ENCODE results near the gene CAPZA2. TPM values are rescaled to one million over a fixed set of nuclear protein-coding genes. Genes with fewer than 3 reads are reported as not detected.

Gene CAPZA2
- total and polyA plus RNA-seq, 5 donors from 2014 or later = 118 to 267 (median 224) TPM

DNA sequence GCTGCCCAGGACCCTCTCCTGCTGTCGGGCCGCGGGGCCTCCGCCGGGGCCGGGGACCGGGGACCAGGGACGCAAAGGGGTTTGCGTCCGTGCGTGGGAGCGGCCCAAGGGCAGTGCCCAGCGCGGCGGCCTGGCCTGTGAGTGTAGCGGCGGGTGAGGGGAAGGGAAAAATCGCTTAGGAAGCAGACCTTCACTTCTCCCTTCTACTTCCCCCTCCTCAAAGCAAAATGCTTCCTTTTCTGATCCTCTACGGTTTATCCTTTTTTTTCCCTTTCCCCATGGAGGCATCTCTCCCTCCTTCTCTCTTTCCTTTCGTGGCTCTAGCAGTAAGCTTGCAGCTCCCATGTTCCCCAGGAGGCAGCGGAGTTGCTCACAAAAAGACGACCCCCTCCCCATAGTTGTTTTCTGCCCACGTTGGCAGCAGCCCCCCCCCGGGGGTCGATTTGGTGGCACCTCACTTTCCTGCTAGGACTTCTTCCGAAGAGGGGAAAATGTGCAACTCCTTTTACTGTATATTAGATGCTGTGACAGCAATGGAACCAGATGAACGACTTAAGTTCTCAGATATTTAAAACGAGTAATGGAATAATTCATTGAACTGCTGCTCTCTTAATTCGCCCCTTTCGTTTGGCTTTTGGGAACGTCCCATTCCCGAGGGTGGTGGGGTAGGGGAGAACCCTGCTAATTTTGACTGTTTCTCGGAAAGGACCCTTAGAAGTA, 724 bp downstream of the CAPZA2 start:
- Histone ChIP-seq H3K4me1 (ENCODE audit: control insufficient read depth, insufficient read depth, low read length, poor library complexity, severe bottlenecking) (peaks cover 50% of the 10 kb centered on the region), H3K27me3 (ENCODE audit: control insufficient read depth, insufficient read depth, low read length) (no peaks in the 10 kb centered on the region), H3K4me3 (ENCODE audit: low read depth, low read length) (peak overlapping the region; percentile 97), H3K27ac (ENCODE audit: insufficient read depth, low read length, poor library complexity, severe bottlenecking) (peak overlapping the region; percentile 78), H3K9me3 (ENCODE audit: control insufficient read depth in 2 of 2, low read length in 2 of 2) (no peaks in the 10 kb centered on the region), H3K36me3 (ENCODE audit: control insufficient read depth, insufficient read depth, low read length) (no peaks in the 10 kb centered on the region)
- H3K4me3 Mint-ChIP-seq = peak overlapping the region; percentile 96 to 100 (median 98)
- H3K27me3 Mint-ChIP-seq = peaks cover 8% of the 10 kb centered on the region
- no peaks in the 10 kb centered on the region for H3K36me3 Mint-ChIP-seq
- peak overlapping the region; percentile 88 to 98 (median 97) for H3K27ac Mint-ChIP-seq
- no peak for ATAC-seq (ENCODE audit: low read depth in 2 of 2)
- H3K4me1 Mint-ChIP-seq = peaks cover 43 to 75% (median 52%) of the 10 kb centered on the region in 4 donors
- H3K9me3 Mint-ChIP-seq = peaks cover 0 to 1% (median 0%) of the 10 kb centered on the region in 7 donors
- peak in 1 of 3 donors; percentile 20 for DNase-seq

DNA sequence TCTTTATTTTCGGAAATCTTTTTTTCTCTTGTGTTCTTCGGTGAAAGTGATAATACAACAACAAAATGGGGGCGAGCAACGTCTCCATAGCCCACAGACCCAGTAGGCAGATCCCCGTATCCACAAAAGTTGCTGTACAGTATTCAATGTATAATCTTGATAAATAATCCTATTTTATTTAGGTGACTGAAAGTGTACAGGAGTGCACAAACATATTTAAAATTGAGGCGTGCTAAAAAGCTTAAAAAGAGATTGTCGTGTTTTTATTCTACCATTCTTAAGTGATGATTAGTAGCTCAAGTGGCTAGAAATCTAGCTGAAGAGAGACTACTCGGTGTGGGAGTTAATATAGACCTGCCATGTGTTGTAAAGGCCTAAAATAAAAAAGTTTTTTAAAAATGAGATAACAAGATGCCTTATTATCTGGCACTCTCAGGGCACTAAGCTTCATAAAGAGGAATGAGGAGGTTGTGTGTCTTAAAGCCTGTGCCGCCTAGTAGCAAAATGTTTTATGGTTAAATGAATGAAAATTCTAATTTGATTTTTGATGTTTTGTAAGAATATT, 1.6 kb downstream of the CAPZA2 start:
- H3K4me1 ChIP-seq (ENCODE audit: control insufficient read depth, insufficient read depth, low read length, poor library complexity, severe bottlenecking) = peaks cover 51% of the 10 kb centered on the region
- H3K27me3 ChIP-seq (ENCODE audit: control insufficient read depth, insufficient read depth, low read length) = no peaks in the 10 kb centered on the region
- peak overlapping the region; percentile 97 for H3K4me3 ChIP-seq (ENCODE audit: low read depth, low read length)
- no peaks in the 10 kb centered on the region for H3K27me3 Mint-ChIP-seq
- H3K27ac Mint-ChIP-seq = peak overlapping the region; percentile 88 to 98 (median 97)
- no peaks in the 10 kb centered on the region for H3K36me3 Mint-ChIP-seq
- H3K27ac ChIP-seq (ENCODE audit: insufficient read depth, low read length, poor library complexity, severe bottlenecking) = no peak overlapping the region
- no peaks in the 10 kb centered on the region for H3K36me3 ChIP-seq (ENCODE audit: control insufficient read depth, insufficient read depth, low read length)
- peaks cover 38 to 71% (median 54%) of the 10 kb centered on the region in 4 donors for H3K4me1 Mint-ChIP-seq
- no peaks in the 10 kb centered on the region for H3K9me3 ChIP-seq (ENCODE audit: control insufficient read depth in 2 of 2, low read length in 2 of 2)
- H3K4me3 Mint-ChIP-seq = peak overlapping the region; percentile 96 to 100 (median 98)
- ATAC-seq (ENCODE audit: low read depth in 2 of 2) (no peak), DNase-seq (no peak)
- H3K9me3 Mint-ChIP-seq = peaks cover 0 to 1% (median 0%) of the 10 kb centered on the region in 7 donors

DNA sequence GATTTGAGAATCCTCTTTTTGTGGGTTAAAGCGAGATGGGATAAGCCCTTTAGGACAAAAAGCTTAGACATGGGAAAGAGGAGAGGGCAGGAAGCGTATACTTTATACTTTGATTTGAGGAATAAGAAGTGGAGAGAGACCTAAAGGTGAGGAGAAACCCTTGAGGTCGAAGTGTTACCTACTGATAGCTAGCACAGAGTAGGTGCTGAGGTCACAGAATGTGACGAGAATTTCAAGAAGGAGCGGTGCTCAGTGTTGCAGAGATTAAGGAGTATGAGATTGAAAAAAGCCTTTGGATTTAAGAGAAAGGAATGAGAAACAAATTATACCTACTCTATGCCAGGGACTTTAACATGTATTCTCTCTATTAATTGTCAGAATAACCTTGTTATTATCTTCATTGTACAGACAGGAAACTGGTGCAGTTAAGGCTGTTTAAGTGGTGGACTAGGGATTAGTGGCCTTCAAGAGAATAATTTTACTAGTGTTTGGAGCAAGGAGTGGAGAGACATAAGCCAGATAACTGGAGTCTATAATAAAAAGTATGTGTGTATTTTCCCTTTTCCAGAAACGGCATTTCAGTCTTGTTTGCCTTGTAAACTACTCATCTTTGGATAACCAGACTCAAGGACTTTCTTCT, 8.8 kb downstream of the CAPZA2 start:
- Mint-ChIP-seq H3K4me3 (peak overlapping the region; percentile 24 to 70 (median 54)), H3K27ac (peak overlapping the region in 1 of 3 donors; percentile 65)

DNA sequence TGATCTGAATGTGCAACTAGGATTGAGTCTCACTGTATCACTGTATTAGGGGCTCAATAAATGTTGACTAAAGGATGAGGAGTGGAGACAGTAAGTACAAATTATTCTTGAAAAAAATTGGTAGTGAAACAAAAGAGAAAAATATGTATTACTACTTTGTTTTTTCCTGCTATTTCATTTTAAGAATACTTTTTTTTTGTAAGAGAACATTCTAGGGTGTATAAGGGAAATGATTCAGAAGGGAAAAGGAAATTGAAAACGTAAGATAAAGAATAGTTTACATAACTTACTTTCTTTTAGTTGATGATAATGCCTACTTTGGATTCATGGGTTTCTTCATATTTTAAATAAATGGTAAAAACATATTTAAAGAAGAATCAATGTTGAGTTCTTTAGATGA, 9.6 kb downstream of the CAPZA2 start:
- Mint-ChIP-seq H3K4me3 (peak overlapping the region; percentile 52 to 84 (median 56)), H3K27ac (peak overlapping the region; percentile 1 to 34 (median 1)), H3K36me3 (no peaks in the 10 kb centered on the region), H3K4me1 (peaks cover 53 to 75% (median 66%) of the 10 kb centered on the region in 4 donors), H3K27me3 (no peaks in the 10 kb centered on the region), H3K9me3 (no peaks in the 10 kb centered on the region)
- Histone ChIP-seq H3K9me3 (ENCODE audit: control insufficient read depth in 2 of 2, low read length in 2 of 2) (no peaks in the 10 kb centered on the region), H3K36me3 (ENCODE audit: control insufficient read depth, insufficient read depth, low read length) (peaks cover 3% of the 10 kb centered on the region), H3K27me3 (ENCODE audit: control insufficient read depth, insufficient read depth, low read length) (no peaks in the 10 kb centered on the region), H3K4me3 (ENCODE audit: low read depth, low read length) (peak overlapping the region; percentile 39), H3K4me1 (ENCODE audit: control insufficient read depth, insufficient read depth, low read length, poor library complexity, severe bottlenecking) (peaks cover 62% of the 10 kb centered on the region), H3K27ac (ENCODE audit: insufficient read depth, low read length, poor library complexity, severe bottlenecking) (no peak overlapping the region)
- DNase-seq (no peak), ATAC-seq (ENCODE audit: low read depth in 2 of 2) (no peak)

More for the DNA sequence above, 8.8 kb downstream of the CAPZA2 start:
- ATAC-seq (ENCODE audit: low read depth in 2 of 2) (no peak), DNase-seq (no peak)
- peaks cover 59 to 83% (median 72%) of the 10 kb centered on the region in 4 donors for H3K4me1 Mint-ChIP-seq
- Histone ChIP-seq H3K9me3 (ENCODE audit: control insufficient read depth in 2 of 2, low read length in 2 of 2) (no peaks in the 10 kb centered on the region), H3K4me1 (ENCODE audit: control insufficient read depth, insufficient read depth, low read length, poor library complexity, severe bottlenecking) (peaks cover 70% of the 10 kb centered on the region), H3K27ac (ENCODE audit: insufficient read depth, low read length, poor library complexity, severe bottlenecking) (peak overlapping the region; percentile 20), H3K27me3 (ENCODE audit: control insufficient read depth, insufficient read depth, low read length) (no peaks in the 10 kb centered on the region), H3K36me3 (ENCODE audit: control insufficient read depth, insufficient read depth, low read length) (no peaks in the 10 kb centered on the region), H3K4me3 (ENCODE audit: low read depth, low read length) (peak overlapping the region; percentile 39)
- H3K27me3 Mint-ChIP-seq = no peaks in the 10 kb centered on the region
- H3K9me3 Mint-ChIP-seq = no peaks in the 10 kb centered on the region
- H3K36me3 Mint-ChIP-seq = no peaks in the 10 kb centered on the region

DNA sequence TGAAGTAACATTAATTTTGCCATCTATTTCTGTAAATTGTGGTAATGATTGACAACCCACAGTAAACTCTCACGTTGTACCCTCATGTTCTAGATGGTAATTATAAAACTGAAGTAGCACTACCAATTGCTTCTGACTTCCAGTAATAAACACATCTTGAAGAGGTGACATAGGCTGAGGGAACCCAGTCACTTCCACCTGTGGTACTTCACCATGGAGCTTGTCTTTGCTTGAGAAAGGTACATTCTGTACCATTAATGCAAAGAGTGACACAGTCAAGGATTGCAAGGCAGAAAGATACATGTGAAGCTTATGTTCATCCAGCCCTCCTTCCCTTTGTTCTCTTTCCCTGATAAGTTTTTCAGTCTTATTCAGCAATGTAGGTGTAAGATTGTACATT, 11.2 kb downstream of the CAPZA2 start:
- no peaks in the 10 kb centered on the region for H3K27me3 Mint-ChIP-seq
- DNase-seq (no peak), ATAC-seq (ENCODE audit: low read depth in 2 of 2) (peak in 1 of 2 donors; percentile 21)
- H3K4me3 Mint-ChIP-seq = peak overlapping the region in 3 of 4 donors; percentile 4 to 15 (median 9)
- Histone ChIP-seq H3K9me3 (ENCODE audit: control insufficient read depth in 2 of 2, low read length in 2 of 2) (no peaks in the 10 kb centered on the region), H3K27ac (ENCODE audit: insufficient read depth, low read length, poor library complexity, severe bottlenecking) (no peak overlapping the region), H3K36me3 (ENCODE audit: control insufficient read depth, insufficient read depth, low read length) (peaks cover 5% of the 10 kb centered on the region), H3K4me3 (ENCODE audit: low read depth, low read length) (no peak overlapping the region), H3K27me3 (ENCODE audit: control insufficient read depth, insufficient read depth, low read length) (no peaks in the 10 kb centered on the region), H3K4me1 (ENCODE audit: control insufficient read depth, insufficient read depth, low read length, poor library complexity, severe bottlenecking) (peaks cover 57% of the 10 kb centered on the region)
- H3K4me1 Mint-ChIP-seq = peaks cover 46 to 65% (median 57%) of the 10 kb centered on the region in 4 donors
- H3K9me3 Mint-ChIP-seq = no peaks in the 10 kb centered on the region
- H3K27ac Mint-ChIP-seq = peak overlapping the region in 1 of 3 donors; percentile 43
- H3K36me3 Mint-ChIP-seq = no peaks in the 10 kb centered on the region

DNA sequence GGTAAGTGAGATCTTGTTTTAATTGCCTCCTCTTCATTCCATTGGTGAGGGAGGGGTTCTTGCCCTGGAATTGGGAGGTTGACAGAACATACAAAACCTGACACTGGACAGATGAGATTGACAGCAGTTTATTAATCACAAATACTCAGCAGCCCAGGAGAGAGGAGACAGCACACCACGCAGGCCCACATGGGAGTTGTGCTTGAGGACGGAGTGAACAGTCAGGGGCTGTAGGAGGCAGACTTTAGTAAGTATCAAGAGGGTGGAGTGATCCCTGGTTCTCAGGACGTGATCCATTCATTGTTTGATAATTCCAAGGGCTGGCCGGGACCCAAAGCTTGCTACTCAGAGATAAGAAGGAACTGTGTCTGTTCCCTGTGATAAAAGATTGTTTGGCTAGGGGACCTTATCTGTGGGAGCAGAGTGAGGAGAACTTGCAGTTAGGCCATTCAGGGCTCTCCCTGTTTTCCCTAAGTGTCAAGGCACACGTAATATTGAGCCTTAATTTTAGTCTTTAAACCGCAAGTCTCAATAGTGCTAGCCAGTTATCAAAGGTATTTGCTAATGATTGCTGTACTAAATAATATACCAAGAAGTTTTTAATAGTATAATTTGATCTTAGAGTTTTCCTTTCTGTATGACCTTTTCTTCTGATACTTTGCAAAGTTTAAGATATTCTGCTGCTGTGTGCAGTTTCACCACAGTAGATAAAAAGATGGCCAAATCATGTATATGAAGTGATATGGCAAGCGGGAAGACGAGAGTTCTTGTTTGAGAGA, 14.5 kb downstream of the CAPZA2 start:
- peaks cover 27% of the 10 kb centered on the region for H3K4me1 ChIP-seq (ENCODE audit: control insufficient read depth, insufficient read depth, low read length, poor library complexity, severe bottlenecking)
- no peak overlapping the region for H3K4me3 Mint-ChIP-seq
- H3K36me3 ChIP-seq (ENCODE audit: control insufficient read depth, insufficient read depth, low read length) = peaks cover 5% of the 10 kb centered on the region
- H3K27me3 Mint-ChIP-seq = no peaks in the 10 kb centered on the region
- no peak overlapping the region for H3K27ac ChIP-seq (ENCODE audit: insufficient read depth, low read length, poor library complexity, severe bottlenecking)
- ATAC-seq (ENCODE audit: low read depth in 2 of 2) (no peak), DNase-seq (no peak)
- no peak overlapping the region for H3K4me3 ChIP-seq (ENCODE audit: low read depth, low read length)
- H3K4me1 Mint-ChIP-seq = peaks cover 27 to 55% (median 41%) of the 10 kb centered on the region in 4 donors
- H3K36me3 Mint-ChIP-seq = peaks cover 3% of the 10 kb centered on the region
- no peaks in the 10 kb centered on the region for H3K9me3 Mint-ChIP-seq
- no peaks in the 10 kb centered on the region for H3K27me3 ChIP-seq (ENCODE audit: control insufficient read depth, insufficient read depth, low read length)
- H3K9me3 ChIP-seq (ENCODE audit: control insufficient read depth in 2 of 2, low read length in 2 of 2) = no peaks in the 10 kb centered on the region
- H3K27ac Mint-ChIP-seq = no peak overlapping the region

DNA sequence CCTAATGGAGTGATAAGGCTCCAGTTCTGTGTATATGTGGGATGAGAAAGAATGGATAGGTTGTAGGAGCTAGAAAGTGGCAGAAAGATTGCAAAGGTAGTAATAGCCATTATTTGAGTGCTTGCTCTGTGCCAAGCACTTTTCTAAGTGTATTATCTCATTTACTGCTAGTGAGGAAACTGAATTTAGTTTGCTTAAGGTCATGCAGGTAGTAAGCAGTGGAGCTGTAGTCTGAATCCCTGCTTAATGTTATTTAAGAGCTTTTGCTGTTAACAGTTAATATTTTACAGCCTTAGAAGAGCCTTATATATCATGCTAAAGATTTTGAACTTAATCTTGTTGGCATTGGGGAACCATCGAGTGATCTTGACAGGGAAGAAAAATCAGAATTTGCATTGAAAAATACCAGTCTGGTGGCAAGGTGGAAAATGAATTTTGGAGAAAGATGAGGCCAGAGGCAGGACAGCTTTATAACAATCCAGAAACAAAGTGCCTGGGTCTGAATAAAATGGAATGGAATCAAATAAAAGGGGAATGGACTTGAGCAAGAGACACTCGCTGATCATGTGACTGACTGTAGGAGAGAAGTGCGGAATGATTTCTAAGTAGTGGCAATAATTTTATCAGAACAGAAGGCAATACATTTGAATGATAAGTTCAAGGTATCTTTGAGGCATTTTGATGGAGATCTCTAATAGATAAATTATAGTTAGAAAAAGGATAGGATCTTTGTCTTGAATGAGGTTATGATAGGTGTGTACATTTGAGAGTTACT, 15.2 kb downstream of the CAPZA2 start:
- H3K9me3 Mint-ChIP-seq = no peaks in the 10 kb centered on the region
- Histone ChIP-seq H3K4me3 (ENCODE audit: low read depth, low read length) (no peak overlapping the region), H3K4me1 (ENCODE audit: control insufficient read depth, insufficient read depth, low read length, poor library complexity, severe bottlenecking) (peaks cover 20% of the 10 kb centered on the region), H3K36me3 (ENCODE audit: control insufficient read depth, insufficient read depth, low read length) (peaks cover 5% of the 10 kb centered on the region), H3K27ac (ENCODE audit: insufficient read depth, low read length, poor library complexity, severe bottlenecking) (no peak overlapping the region), H3K9me3 (ENCODE audit: control insufficient read depth in 2 of 2, low read length in 2 of 2) (no peaks in the 10 kb centered on the region), H3K27me3 (ENCODE audit: control insufficient read depth, insufficient read depth, low read length) (no peaks in the 10 kb centered on the region)
- H3K4me1 Mint-ChIP-seq = peaks cover 24 to 52% (median 36%) of the 10 kb centered on the region in 4 donors
- H3K27ac Mint-ChIP-seq = no peak overlapping the region
- H3K4me3 Mint-ChIP-seq = no peak overlapping the region
- H3K27me3 Mint-ChIP-seq = no peaks in the 10 kb centered on the region
- no peak for DNase-seq
- H3K36me3 Mint-ChIP-seq = peaks cover 6% of the 10 kb centered on the region
- no peak for ATAC-seq (ENCODE audit: low read depth in 2 of 2)

All from CD4-positive, CD25-positive, alpha-beta regulatory T cell (primary cell).